ENCODE measurements around the gene GPX4.

GPX4 gene

DNA sequence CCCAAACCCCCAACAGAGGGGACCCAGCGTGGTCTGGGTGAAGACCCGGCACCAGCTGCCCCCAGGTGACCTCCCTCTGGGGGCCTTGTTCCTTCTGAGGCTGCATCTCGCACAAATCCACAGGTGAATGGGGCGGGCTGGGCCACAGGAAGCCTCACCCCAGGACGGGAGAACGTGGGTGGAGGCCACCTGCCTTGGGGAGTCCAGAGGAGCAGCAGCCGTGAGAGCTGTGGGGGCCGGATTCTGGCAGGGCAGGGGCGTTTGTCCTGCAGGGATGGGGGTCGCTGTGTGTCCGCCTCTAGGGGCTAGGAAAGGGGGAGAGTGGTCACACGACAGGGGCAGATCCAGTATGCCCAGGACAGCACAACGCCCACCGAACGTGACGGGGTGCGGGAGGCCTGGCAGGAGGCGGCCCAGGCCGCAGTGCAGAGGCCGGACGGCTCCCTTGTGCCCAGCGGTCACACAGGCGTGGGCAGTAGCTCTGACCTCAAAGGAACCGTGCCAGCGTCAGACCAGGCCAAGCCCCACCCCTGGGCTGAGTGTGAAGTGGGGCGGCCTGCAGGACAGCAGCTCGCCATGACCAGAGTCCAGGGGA lies 15.3 kb upstream of the GPX4 start:
- TF ChIP-seq, protein P1, sequence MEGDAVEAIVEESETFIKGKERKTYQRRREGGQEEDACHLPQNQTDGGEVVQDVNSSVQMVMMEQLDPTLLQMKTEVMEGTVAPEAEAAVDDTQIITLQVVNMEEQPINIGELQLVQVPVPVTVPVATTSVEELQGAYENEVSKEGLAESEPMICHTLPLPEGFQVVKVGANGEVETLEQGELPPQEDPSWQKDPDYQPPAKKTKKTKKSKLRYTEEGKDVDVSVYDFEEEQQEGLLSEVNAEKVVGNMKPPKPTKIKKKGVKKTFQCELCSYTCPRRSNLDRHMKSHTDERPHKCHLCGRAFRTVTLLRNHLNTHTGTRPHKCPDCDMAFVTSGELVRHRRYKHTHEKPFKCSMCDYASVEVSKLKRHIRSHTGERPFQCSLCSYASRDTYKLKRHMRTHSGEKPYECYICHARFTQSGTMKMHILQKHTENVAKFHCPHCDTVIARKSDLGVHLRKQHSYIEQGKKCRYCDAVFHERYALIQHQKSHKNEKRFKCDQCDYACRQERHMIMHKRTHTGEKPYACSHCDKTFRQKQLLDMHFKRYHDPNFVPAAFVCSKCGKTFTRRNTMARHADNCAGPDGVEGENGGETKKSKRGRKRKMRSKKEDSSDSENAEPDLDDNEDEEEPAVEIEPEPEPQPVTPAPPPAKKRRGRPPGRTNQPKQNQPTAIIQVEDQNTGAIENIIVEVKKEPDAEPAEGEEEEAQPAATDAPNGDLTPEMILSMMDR (IDR thresholded peaks at IDR 0.05; ENCODE audit: low read depth, low read length) = no peak
- no peak overlapping the region for H3K4me3 ChIP-seq (replicated peaks in 1 of 2; ENCODE audit: low read depth in 2 of 2, low read length in 2 of 2)
- DNase-seq (ENCODE audit: low read depth in 2 of 2) = no peak

DNA sequence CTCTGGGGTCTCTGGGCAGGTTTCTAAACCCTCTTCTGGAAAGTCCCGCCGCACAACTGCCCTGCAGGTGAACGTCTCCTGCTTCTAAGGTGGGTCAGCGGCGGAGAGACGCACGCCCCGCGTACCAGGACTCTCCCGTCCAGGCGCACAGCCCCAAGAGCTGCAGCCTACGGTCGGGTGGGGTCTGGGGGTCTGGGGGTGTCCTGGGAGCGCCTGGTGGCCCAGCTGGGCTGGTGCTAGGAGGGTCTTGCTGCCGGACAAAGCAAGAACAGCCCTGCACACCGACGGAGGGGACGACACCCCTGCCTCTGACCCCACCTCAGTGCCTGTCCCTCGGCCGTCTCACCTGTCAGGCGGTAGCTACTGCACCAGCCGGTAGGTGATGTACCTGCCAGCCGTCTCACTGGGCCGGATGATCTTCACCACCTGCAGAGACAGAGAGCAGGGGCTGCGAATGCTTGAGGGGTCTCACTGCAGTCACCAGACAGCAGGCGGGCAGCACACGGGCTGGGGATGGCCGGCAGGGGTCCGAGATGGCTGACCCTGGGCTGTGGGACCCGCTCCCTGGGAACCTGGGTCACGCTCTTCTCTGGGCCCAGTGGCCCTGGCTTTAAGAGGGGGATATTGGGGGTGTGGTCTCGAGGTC lies 14.5 kb upstream of the GPX4 start:
- no peak for DNase-seq (ENCODE audit: low read depth in 2 of 2)
- TF ChIP-seq, protein P1 (IDR thresholded peaks at IDR 0.05; ENCODE audit: low read depth, low read length) = no peak
- no peak overlapping the region for H3K4me3 ChIP-seq (replicated peaks in 1 of 2; ENCODE audit: low read depth in 2 of 2, low read length in 2 of 2)

DNA sequence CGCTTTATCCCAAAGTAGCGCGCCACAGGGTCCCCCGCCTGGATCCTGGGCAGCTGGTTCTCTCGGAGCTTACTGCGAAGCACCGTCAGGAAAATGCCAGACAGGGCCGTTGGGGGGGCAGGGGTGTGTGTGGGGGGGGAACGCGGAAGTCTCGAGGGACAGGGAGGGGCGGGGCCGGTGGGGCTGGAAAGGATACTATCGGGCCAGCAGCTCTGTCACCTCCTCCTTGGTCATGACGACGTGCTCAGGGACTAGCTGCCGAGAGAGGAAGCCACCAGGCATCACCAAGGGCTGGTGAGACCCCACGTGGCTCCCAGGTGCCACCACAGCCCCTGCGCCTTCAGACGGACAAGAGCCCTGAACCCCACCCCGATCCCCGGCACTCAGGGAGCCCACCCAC lies 13.9 kb upstream of the GPX4 start:
- TF ChIP-seq, protein P1 (IDR thresholded peaks at IDR 0.05; ENCODE audit: low read depth, low read length) = no peak
- no peak overlapping the region for H3K4me3 ChIP-seq (replicated peaks in 1 of 2; ENCODE audit: low read depth in 2 of 2, low read length in 2 of 2)
- DNase-seq (ENCODE audit: low read depth in 2 of 2) = no peak

DNA sequence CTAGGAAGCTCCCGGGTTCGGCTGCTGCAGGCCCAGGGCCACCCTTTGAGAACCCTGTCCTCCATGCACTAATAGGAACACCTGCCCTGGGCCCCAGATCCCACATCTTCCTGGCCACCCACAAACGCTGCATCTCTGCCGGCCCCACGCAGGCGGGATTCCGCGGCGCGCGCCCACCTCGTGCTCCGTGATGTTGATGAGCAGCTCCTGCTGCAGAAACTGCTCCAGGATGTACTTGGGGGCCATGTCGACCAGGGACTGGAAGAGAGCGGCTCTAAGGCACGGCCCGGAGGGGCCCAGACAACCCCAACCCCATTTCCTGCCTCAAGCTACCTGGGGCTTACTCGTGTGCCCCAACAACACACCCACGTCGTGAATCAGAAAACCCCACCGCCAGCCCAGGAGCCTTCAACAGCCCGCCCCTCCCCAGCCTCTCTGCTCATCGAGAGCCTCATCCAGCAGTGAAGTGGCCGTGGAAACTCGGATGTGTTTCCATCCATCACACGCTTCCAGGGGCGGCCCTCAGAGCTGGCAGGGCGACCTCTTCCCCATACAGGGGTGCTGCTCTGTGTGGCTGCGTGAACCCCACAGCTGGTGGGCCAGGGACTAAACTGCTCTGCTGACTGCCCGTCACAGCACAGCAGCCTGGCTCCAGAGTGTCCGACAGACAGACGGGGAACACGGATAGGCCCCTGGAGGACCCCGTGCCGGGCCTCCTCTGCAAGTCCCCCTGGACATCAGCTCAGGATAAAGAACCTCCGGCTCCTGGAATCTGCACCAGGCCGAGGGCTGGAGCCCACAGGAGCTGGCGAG lies 12.9 kb upstream of the GPX4 start:
- TF ChIP-seq, protein P1 (IDR thresholded peaks at IDR 0.05; ENCODE audit: low read depth, low read length) = no peak
- no peak for DNase-seq (ENCODE audit: low read depth in 2 of 2)
- no peak overlapping the region for H3K4me3 ChIP-seq (replicated peaks in 1 of 2; ENCODE audit: low read depth in 2 of 2, low read length in 2 of 2)

DNA sequence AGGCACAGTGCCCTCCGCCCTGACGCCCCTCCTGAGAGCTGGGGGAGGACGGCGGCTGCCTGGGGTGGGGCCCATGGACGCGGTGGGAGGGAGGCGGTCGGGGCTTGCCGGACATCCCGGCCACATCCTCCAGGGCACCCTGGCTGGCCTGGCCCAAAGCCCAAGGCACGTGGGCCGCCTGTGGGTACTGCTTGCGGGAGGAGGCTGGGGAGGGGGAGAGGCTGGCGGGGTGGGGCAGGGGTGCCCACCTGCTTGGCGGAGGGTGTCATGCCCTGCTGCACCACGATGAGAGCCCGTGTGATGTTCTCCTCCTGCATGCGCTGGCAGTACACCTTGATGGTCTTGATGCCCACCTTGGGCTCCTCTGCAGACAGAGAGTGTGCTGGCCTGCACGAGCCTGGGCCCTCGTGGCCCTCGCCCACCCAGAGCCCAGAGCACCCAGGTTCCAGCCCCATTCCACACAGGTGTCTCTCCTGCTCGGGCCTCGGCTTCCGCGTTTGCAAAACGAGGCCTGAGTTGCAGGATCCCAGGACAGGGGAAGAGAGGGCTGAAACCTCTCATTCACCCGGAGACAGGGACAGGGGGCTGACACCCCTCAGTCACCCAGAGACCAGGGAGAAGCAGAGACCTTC lies 12.1 kb upstream of the GPX4 start:
- DNase-seq (ENCODE audit: low read depth in 2 of 2) = no peak
- H3K4me3 ChIP-seq (replicated peaks in 1 of 2; ENCODE audit: low read depth in 2 of 2, low read length in 2 of 2) = no peak overlapping the region
- TF ChIP-seq, protein P1 (IDR thresholded peaks at IDR 0.05; ENCODE audit: low read depth, low read length) = no peak

DNA sequence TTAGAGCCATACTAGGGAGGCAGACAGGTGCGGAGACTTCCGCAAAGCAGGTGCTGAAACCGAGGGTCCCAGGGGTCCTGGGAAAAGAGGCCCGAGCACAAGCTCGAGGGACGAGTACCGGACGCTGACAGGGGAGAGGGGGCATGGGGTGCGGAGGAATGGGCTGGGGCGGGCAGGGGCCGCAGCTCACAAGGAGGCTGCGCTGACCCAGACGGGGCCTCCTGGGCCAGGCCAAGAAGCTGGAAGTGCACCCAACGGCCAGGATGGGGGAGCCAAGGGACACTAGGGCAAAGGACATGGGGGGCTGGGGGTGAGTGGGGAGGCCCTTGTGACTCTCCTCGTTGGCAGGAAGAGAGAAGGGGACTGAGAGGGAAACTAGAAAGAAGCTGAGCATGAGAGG lies 10.5 kb upstream of the GPX4 start:
- DNase-seq (ENCODE audit: low read depth in 2 of 2) = no peak
- no peak overlapping the region for H3K4me3 ChIP-seq (replicated peaks in 1 of 2; ENCODE audit: low read depth in 2 of 2, low read length in 2 of 2)
- TF ChIP-seq, protein P1 (IDR thresholded peaks at IDR 0.05; ENCODE audit: low read depth, low read length) = no peak

Data from cardiac fibroblast (primary cell).